ENCODE results near the gene THEMIS2. TPM values are rescaled to one million over a fixed set of nuclear protein-coding genes. Genes with fewer than 3 reads are reported as not detected.
"Not testable (repeated sequence)": the region's sequence is repeated elsewhere in the genome, so short reads cannot be mapped to it uniquely, and the experiment has no call there.

THEMIS2 gene
- total and polyA plus RNA-seq, 2 of the 13 experiments (the other 11 are each of a cell fraction or from before 2014, with no cell fraction given): 0.38 to 1.5 TPM

- no peak overlapping the region for H3K9ac ChIP-seq (ENCODE audit: insufficient read depth, low read depth, low read length)
- in situ Hi-C loops (cut with HindIII; ENCODE audit: extremely low pct_ligation_motif_present, low pct_unique_long_range_greater_than_20kb): loop anchor here (10.0 kb wide), 1 partner anchor 335 kb away; no protein-coding TSS in a partner anchor
- peak overlapping the region; percentile 78 for H3K4me2 ChIP-seq (ENCODE audit: low read depth, low read length)
- no peak for ATAC-seq
- H3K79me2 ChIP-seq (ENCODE audit: insufficient read depth, low read length): no peaks in the 10 kb centered on the region
- DNase-seq (ENCODE audit: low spot score): no peak
- peak overlapping the region; percentile 38 for H2AFZ ChIP-seq (ENCODE audit: low read length)
- TF ChIP-seq HNRNPH1 (optimal IDR thresholded peaks at IDR 0.05; ENCODE audit: low read depth, low read length) (no peak), ZMYM3 (CRISPR knock-in tag; IDR thresholded peaks at IDR 0.05) (peak; percentile 63), ZNF768 (CRISPR knock-in tag; IDR thresholded peaks at IDR 0.05) (peak; percentile 83; the same call in 1 of the 2 replicates), ZNF337 (CRISPR knock-in tag; IDR thresholded peaks at IDR 0.05; ENCODE audit: borderline replicate concordance, low read depth) (no peak), ZNF280B (CRISPR knock-in tag; IDR thresholded peaks at IDR 0.05; ENCODE audit: borderline replicate concordance) (no peak)
- FAIRE-seq: no peak
- H3K4me3 ChIP-seq (replicated peaks in 1 of 3; ENCODE audit: insufficient read depth in 1 of 3, low read depth in 2 of 3, low read length in 3 of 3): peak overlapping the region in 1 of 3 experiments; percentile 59; a peak in 1 of 6 replicates
- intact Hi-C loops (cut with micrococcal nuclease; ENCODE audit: unreplicated experiment): loop anchor here (10.0 kb wide), 1 partner anchor 55 kb away; no protein-coding TSS in a partner anchor
- no peaks in the 10 kb centered on the region for H3K36me3 ChIP-seq (replicated peaks in 1 of 2; ENCODE audit: control insufficient read depth in 1 of 2, insufficient read depth in 2 of 2, low read length in 2 of 2)
- 0% methylated on average over 1 of the region's 1 CpG for WGBS (ENCODE audit: low lambda C conversion rate)
- no TSS peak for BruUV-seq (replicated peaks)
- ChIA-PET POLR2A (no interaction called here), CTCF (ENCODE audit: low intra/inter-chr PET ratio, low total read pairs) (no interaction called here)
- no peak overlapping the region for H3K27ac ChIP-seq (ENCODE audit: extremely low read length, insufficient read depth, low read length)
- no peaks in the 10 kb centered on the region for H4K20me1 ChIP-seq (ENCODE audit: insufficient read depth, low read length)
- H3K9me3 ChIP-seq (ENCODE audit: low read length): no peaks in the 10 kb centered on the region
- H3K27me3 ChIP-seq (ENCODE audit: control insufficient read depth in 1 of 2, insufficient read depth in 2 of 2, low read length in 2 of 2): peaks cover 0 to 15% of the 10 kb centered on the region in 2 experiments; a peak in 2 of 5 replicates
- peaks cover 50% of the 10 kb centered on the region for H3K4me1 ChIP-seq (ENCODE audit: insufficient read depth, low read length)
Observed at GRCh38 chr1:27869719-27870085, 2.6 kb upstream of the THEMIS2 start.

- Histone ChIP-seq H3K4me1 (ENCODE audit: insufficient read depth, low read length) (peaks cover 50% of the 10 kb centered on the region), H3K27me3 (ENCODE audit: control insufficient read depth in 1 of 2, insufficient read depth in 2 of 2, low read length in 2 of 2) (peaks cover 0 to 15% of the 10 kb centered on the region in 2 experiments; a peak in 2 of 5 replicates)
- H3K36me3 ChIP-seq (replicated peaks in 1 of 2; ENCODE audit: control insufficient read depth in 1 of 2, insufficient read depth in 2 of 2, low read length in 2 of 2); H3K27ac ChIP-seq (ENCODE audit: extremely low read length, insufficient read depth, low read length); ATAC-seq; BruUV-seq (replicated peaks); H4K20me1 ChIP-seq (ENCODE audit: insufficient read depth, low read length); FAIRE-seq; H3K9me3 ChIP-seq (ENCODE audit: low read length); H3K4me3 ChIP-seq (replicated peaks in 1 of 3; ENCODE audit: insufficient read depth in 1 of 3, low read depth in 2 of 3, low read length in 3 of 3); in situ Hi-C loops (cut with HindIII; ENCODE audit: extremely low pct_ligation_motif_present, low pct_unique_long_range_greater_than_20kb); DNase-seq (ENCODE audit: low spot score); H2AFZ ChIP-seq (ENCODE audit: low read length); H3K79me2 ChIP-seq (ENCODE audit: insufficient read depth, low read length); H3K4me2 ChIP-seq (ENCODE audit: low read depth, low read length); POLR2A ChIA-PET; H3K9ac ChIP-seq (ENCODE audit: insufficient read depth, low read depth, low read length); CTCF ChIA-PET (ENCODE audit: low intra/inter-chr PET ratio, low total read pairs); intact Hi-C loops (cut with micrococcal nuclease; ENCODE audit: unreplicated experiment): not testable (repeated sequence)
- WGBS (ENCODE audit: low lambda C conversion rate): 75% methylated on average over 7 of the region's 7 CpGs
Observed at GRCh38 chr1:27871076-27871475, 1.3 kb upstream of the THEMIS2 start.

Measured in HepG2 (cell line).